Astrocyte (in vitro differentiated cells and primary cell): ENCODE data around the gene NEURL3. TPM values are rescaled to one million over a fixed set of nuclear protein-coding genes. Genes with fewer than 3 reads are reported as not detected.

Experiments used
- DNase-seq: peaks from one replicate; pipeline ENCODE4 v3.0.0-alpha.2; 2010; ENCODE audit warnings: low read depth
- FAIRE-seq: peaks from 2 replicates; lab custom pipeline; 2011; peaks lifted over from hg19 to GRCh38; lab: Jason Lieb, UNC
- H2AFZ ChIP-seq: 2 replicates; pipeline ENCODE4 v1.6.0; 2012; ENCODE audit warnings: low read depth, low read length, inconsistent platforms
- H3K27ac ChIP-seq: 2 replicates; pipeline ENCODE4 v1.5.1; 2011; ENCODE audit warnings: low read depth, low read length, inconsistent platforms
- H3K27me3 ChIP-seq: 2 replicates; pipeline ENCODE4 v1.6.0; 2011; ENCODE audit warnings: low read length, inconsistent platforms; ENCODE audit not compliant: insufficient read depth
- H3K36me3 ChIP-seq: 2 replicates; pipeline ENCODE4 v1.5.1; 2011; ENCODE audit warnings: low read length, inconsistent platforms; ENCODE audit not compliant: insufficient read depth
- H3K4me1 ChIP-seq: 2 replicates; pipeline ENCODE4 v1.5.1; 2011; ENCODE audit warnings: low read length, inconsistent platforms; ENCODE audit not compliant: insufficient read depth
- H3K4me2 ChIP-seq: 2 replicates; pipeline ENCODE4 v1.6.0; 2012; ENCODE audit warnings: low read length, inconsistent platforms
- H3K4me3 ChIP-seq: 2 replicates; pipeline ENCODE4 v1.5.1; 2011; ENCODE audit warnings: low read depth, mild to moderate bottlenecking, low read length, inconsistent platforms; ENCODE audit not compliant: insufficient read depth
- H3K79me2 ChIP-seq: 2 replicates; pipeline ENCODE4 v1.6.0; 2012; ENCODE audit warnings: mild to moderate bottlenecking, low read length, inconsistent platforms; ENCODE audit not compliant: insufficient read depth
- H3K9ac ChIP-seq: 2 replicates; pipeline ENCODE4 v1.6.0; 2012; ENCODE audit warnings: mild to moderate bottlenecking, low read length, inconsistent platforms
- H3K9me3 ChIP-seq: 2 replicates; pipeline ENCODE4 v1.5.1; 2012; ENCODE audit warnings: low read depth, mild to moderate bottlenecking, low read length, inconsistent platforms; ENCODE audit not compliant: insufficient read depth
- H4K20me1 ChIP-seq: 2 replicates; pipeline ENCODE4 v1.6.0; 2012; ENCODE audit warnings: low read length, inconsistent platforms; ENCODE audit not compliant: insufficient read depth
- H3K27ac Mint-ChIP-seq: one replicate; pipeline ENCODE4 v1.8.0; 2021; ENCODE audit warnings: mild to moderate bottlenecking, mixed read lengths; ENCODE audit not compliant: unreplicated experiment
- H3K27me3 Mint-ChIP-seq: one replicate; pipeline ENCODE4 v1.8.0; 2021; ENCODE audit warnings: low read depth, mixed read lengths; ENCODE audit not compliant: unreplicated experiment
- H3K36me3 Mint-ChIP-seq: one replicate; pipeline ENCODE4 v1.8.0; 2021; ENCODE audit warnings: low read depth, mixed read lengths; ENCODE audit not compliant: unreplicated experiment
- H3K4me1 Mint-ChIP-seq: one replicate; pipeline ENCODE4 v1.8.0; 2021; ENCODE audit warnings: low read depth, mixed read lengths; ENCODE audit not compliant: unreplicated experiment
- H3K4me3 Mint-ChIP-seq: one replicate; pipeline ENCODE4 v1.8.0; 2021; ENCODE audit warnings: mild to moderate bottlenecking, moderate library complexity, mixed read lengths; ENCODE audit not compliant: unreplicated experiment
- H3K9me3 Mint-ChIP-seq: one replicate; pipeline ENCODE4 v1.8.0; 2021; ENCODE audit warnings: mild to moderate bottlenecking, mixed read lengths; ENCODE audit not compliant: unreplicated experiment
- EZH2 ChIP-seq: IDR thresholded peaks from 2 replicates; pipeline ENCODE4 v1.6.1; 2012; ENCODE audit warnings: mild to moderate bottlenecking, low read length, inconsistent platforms; ENCODE audit not compliant: insufficient read depth
- total RNA-seq: library from RNA; stranded (reverse); gene quantifications from 2 replicates; pipeline ENCODE4 v1.2.1, GENCODE V29; 2021
- TF ChIP-seq, protein P1 (sequence below): IDR thresholded peaks from 2 replicates; pipeline ENCODE4 v1.5.1; 2011; ENCODE audit warnings: low read depth, mild to moderate bottlenecking, inconsistent platforms, low read length, moderate library complexity; ENCODE audit not compliant: insufficient read depth

NEURL3 gene
- total RNA-seq, 1 donor from 2014 or later: 0.34 TPM

DNA sequence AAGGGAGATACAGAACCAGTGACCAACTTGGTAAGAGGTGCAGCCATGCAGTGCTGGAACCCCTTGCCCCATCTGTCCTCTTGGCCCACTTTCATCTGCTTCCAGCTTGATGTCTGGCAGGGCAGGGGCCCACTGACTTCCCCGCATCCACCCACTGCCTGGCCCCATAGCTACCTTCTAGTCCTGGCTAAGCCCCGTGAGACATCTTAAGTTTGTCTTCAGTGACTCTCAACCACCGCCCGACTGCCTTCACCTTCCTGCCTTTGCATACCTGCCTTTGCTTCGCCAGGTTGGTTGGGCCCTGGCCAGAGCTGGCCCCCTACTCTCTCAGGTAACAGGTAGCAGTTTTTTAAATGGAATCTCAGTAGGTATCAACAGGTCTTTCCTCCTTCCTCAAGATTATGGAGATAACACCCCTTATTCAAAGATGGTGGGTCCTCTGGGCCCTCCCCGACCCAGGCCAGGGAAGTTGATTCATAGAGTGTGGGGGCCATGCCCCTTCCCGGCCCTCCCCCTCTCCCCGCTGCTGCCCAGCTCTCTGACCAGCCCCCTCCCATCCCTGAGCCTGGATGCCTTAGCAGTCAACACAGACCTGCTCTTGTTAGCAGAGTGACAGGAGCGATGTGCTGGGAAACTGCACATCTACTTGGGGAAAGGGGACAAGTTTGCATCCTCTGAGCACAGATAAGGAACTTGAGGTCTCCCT, 34.2 kb upstream of the NEURL3 start:
- FAIRE-seq (no peak), DNase-seq (no peak)
- Histone ChIP-seq H3K9me3 (no peaks in the 10 kb centered on the region), H3K4me1 (peaks cover 28% of the 10 kb centered on the region), H3K9ac (no peak overlapping the region), H3K27me3 (no peaks in the 10 kb centered on the region), H3K36me3 (peaks cover 4% of the 10 kb centered on the region), H3K27ac (no peak overlapping the region), H3K4me3 (no peak overlapping the region), H2AFZ (no peak overlapping the region), H3K4me2 (peak overlapping the region; percentile 97), H3K79me2 (peaks cover 58% of the 10 kb centered on the region), H4K20me1 (peaks cover 66% of the 10 kb centered on the region)
- Mint-ChIP-seq H3K4me3 (peak overlapping the region; percentile 79), H3K27me3 (no peaks in the 10 kb centered on the region), H3K36me3 (peaks cover 11% of the 10 kb centered on the region), H3K4me1 (peaks cover 18% of the 10 kb centered on the region), H3K9me3 (peaks cover under 1% of the 10 kb centered on the region), H3K27ac (no peak overlapping the region)
- TF ChIP-seq EZH2: no peak
- TF ChIP-seq, protein P1, sequence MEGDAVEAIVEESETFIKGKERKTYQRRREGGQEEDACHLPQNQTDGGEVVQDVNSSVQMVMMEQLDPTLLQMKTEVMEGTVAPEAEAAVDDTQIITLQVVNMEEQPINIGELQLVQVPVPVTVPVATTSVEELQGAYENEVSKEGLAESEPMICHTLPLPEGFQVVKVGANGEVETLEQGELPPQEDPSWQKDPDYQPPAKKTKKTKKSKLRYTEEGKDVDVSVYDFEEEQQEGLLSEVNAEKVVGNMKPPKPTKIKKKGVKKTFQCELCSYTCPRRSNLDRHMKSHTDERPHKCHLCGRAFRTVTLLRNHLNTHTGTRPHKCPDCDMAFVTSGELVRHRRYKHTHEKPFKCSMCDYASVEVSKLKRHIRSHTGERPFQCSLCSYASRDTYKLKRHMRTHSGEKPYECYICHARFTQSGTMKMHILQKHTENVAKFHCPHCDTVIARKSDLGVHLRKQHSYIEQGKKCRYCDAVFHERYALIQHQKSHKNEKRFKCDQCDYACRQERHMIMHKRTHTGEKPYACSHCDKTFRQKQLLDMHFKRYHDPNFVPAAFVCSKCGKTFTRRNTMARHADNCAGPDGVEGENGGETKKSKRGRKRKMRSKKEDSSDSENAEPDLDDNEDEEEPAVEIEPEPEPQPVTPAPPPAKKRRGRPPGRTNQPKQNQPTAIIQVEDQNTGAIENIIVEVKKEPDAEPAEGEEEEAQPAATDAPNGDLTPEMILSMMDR: no peak

GRCh38 chr2:96538487-96539214, 33.5 kb upstream of the NEURL3 start:
- H3K27ac Mint-ChIP-seq: no peak overlapping the region
- H4K20me1 ChIP-seq: peaks cover 59% of the 10 kb centered on the region
- H3K4me1 ChIP-seq: peaks cover 30% of the 10 kb centered on the region
- H3K9ac ChIP-seq: peak overlapping the region; percentile 85
- H3K79me2 ChIP-seq: peaks cover 58% of the 10 kb centered on the region
- H3K36me3 Mint-ChIP-seq: peaks cover 10% of the 10 kb centered on the region
- no peak for TF ChIP-seq EZH2
- TF ChIP-seq, protein P1: no peak
- no peak overlapping the region for H2AFZ ChIP-seq
- no peaks in the 10 kb centered on the region for H3K9me3 ChIP-seq
- no peaks in the 10 kb centered on the region for H3K9me3 Mint-ChIP-seq
- H3K4me3 ChIP-seq: peak overlapping the region; percentile 66
- H3K4me3 Mint-ChIP-seq: peak overlapping the region; percentile 79
- peaks cover 18% of the 10 kb centered on the region for H3K4me1 Mint-ChIP-seq
- DNase-seq (peak; percentile 18), FAIRE-seq (no peak)
- no peak overlapping the region for H3K27ac ChIP-seq
- H3K27me3 ChIP-seq: no peaks in the 10 kb centered on the region
- H3K27me3 Mint-ChIP-seq: no peaks in the 10 kb centered on the region
- peak overlapping the region; percentile 97 for H3K4me2 ChIP-seq
- peaks cover 4% of the 10 kb centered on the region for H3K36me3 ChIP-seq
